Neuronal stem cell (in vitro differentiated cells): Measurements from ENCODE around the gene NHEJ1.
A peak's percentile ranks its signal among the peaks of the same experiment; 100 is the strongest.

Source experiments
- DNase-seq: peaks from one replicate; pipeline ENCODE4 v3.0.0-alpha.2; 2013; ENCODE audit warnings: low spot score
- H2AFZ ChIP-seq: one replicate; pipeline ENCODE4 v1.6.1; 2013; ENCODE audit warnings: mild to moderate bottlenecking, low read length, inconsistent platforms
- H2AK5ac ChIP-seq: 2 replicates; pipeline ENCODE4 v1.6.1; 2013; ENCODE audit warnings: low read depth, mild to moderate bottlenecking, inconsistent platforms, low read length, moderate library complexity, mixed read lengths
- H2BK120ac ChIP-seq: 2 replicates; pipeline ENCODE4 v1.6.1; 2013; ENCODE audit warnings: low read depth, mild to moderate bottlenecking, inconsistent platforms, low read length, moderate library complexity, mixed read lengths
- H2BK12ac ChIP-seq: one replicate; pipeline ENCODE4 v1.6.1; 2013; ENCODE audit warnings: low read length, inconsistent platforms
- H2BK15ac ChIP-seq: 2 replicates; pipeline ENCODE4 v1.6.1; 2013; ENCODE audit warnings: mild to moderate bottlenecking, low read length, inconsistent platforms, mixed read lengths
- H2BK5ac ChIP-seq: one replicate; pipeline ENCODE4 v1.6.1; 2013; ENCODE audit warnings: inconsistent platforms, mild to moderate bottlenecking, low read length, moderate library complexity
- H3K14ac ChIP-seq: one replicate; pipeline ENCODE4 v1.6.1; 2013; ENCODE audit warnings: low read length, inconsistent platforms
- H3K18ac ChIP-seq: 2 replicates; pipeline ENCODE4 v1.6.1; 2013; ENCODE audit warnings: low read length, inconsistent platforms
- H3K23ac ChIP-seq: 2 replicates; pipeline ENCODE4 v1.6.1; 2013; ENCODE audit warnings: low read depth, mild to moderate bottlenecking, mixed read lengths, low read length, inconsistent platforms; ENCODE audit not compliant: poor library complexity
- H3K27ac ChIP-seq: replicated peaks from 3 replicates; pipeline ENCODE4 v1.5.1; 2013; ENCODE audit warnings: low read length, inconsistent platforms
- H3K27me3 ChIP-seq, 3 experiments: 2 replicates each; pipeline ENCODE4 v1.6.1; 2013; ENCODE audit warnings: low read length in 3 of 3, mild to moderate bottlenecking in 2 of 3, inconsistent platforms in 1 of 3, low read depth in 1 of 3, mixed read lengths in 1 of 3, moderate library complexity in 1 of 3; ENCODE audit not compliant: control insufficient read depth in 3 of 3, insufficient read depth in 3 of 3
- H3K36me3 ChIP-seq, 2 donors: replicated peaks in 1 of 2; 2 replicates each; pipeline ENCODE4 v1.6.1; 2013; ENCODE audit warnings: low read length in 2 of 2; ENCODE audit not compliant: control insufficient read depth in 2 of 2, insufficient read depth in 2 of 2
- H3K4ac ChIP-seq: 2 replicates; pipeline ENCODE4 v1.6.1; 2013; ENCODE audit warnings: inconsistent platforms, mild to moderate bottlenecking, low read length, moderate library complexity
- H3K4me1 ChIP-seq, 2 donors: 1 replicate in 1 of 2; 2 replicates in 1 of 2; pipeline ENCODE4 v1.6.1; 2013; ENCODE audit warnings: low read length in 2 of 2, low read depth in 1 of 2; ENCODE audit not compliant: control insufficient read depth in 2 of 2, insufficient read depth in 1 of 2
- H3K4me2 ChIP-seq: one replicate; pipeline ENCODE4 v1.6.1; 2013; ENCODE audit warnings: mild to moderate bottlenecking, low read length, inconsistent platforms; ENCODE audit not compliant: insufficient read depth, poor library complexity, severe bottlenecking
- H3K4me3 ChIP-seq, 2 donors: 2 replicates each; pipeline ENCODE4 v1.5.1; 2013; ENCODE audit warnings: low read length in 2 of 2, mild to moderate bottlenecking in 2 of 2, inconsistent platforms in 1 of 2, moderate library complexity in 1 of 2
- H3K79me1 ChIP-seq: one replicate; pipeline ENCODE4 v1.6.1; 2013; ENCODE audit warnings: low read depth, mild to moderate bottlenecking, inconsistent platforms, low read length, moderate library complexity
- H3K9ac ChIP-seq: one replicate; pipeline ENCODE4 v1.6.1; 2013; ENCODE audit warnings: mild to moderate bottlenecking, low read depth, low read length, inconsistent platforms; ENCODE audit not compliant: poor library complexity
- H3K9me3 ChIP-seq, 2 donors: replicated peaks in 1 of 2; 2 replicates each; pipeline versions ENCODE3 to v1.6.1; 2013; ENCODE audit warnings: low read length in 2 of 2, mild to moderate bottlenecking in 2 of 2, inconsistent platforms in 1 of 2, low read depth in 1 of 2, mixed read lengths in 1 of 2, moderate library complexity in 1 of 2; ENCODE audit not compliant: control insufficient read depth in 2 of 2, insufficient read depth in 1 of 2
- H4K8ac ChIP-seq: one replicate; pipeline ENCODE4 v1.6.1; 2013; ENCODE audit warnings: low read depth, mild to moderate bottlenecking, inconsistent platforms, low read length, moderate library complexity
- H4K91ac ChIP-seq: one replicate; pipeline ENCODE4 v1.6.1; 2013; ENCODE audit warnings: low read length, low read depth, mild to moderate bottlenecking, inconsistent platforms; ENCODE audit not compliant: poor library complexity
- WGBS, 2 donors: extraction: QIAGEN DNeasy Blood & Tissue Kit; methylation state at CpG; one replicate each; pipeline ENCODE4 v1.1.7; 2013; ENCODE audit warnings: missing lambda C conversion rate in 2 of 2, mixed read lengths in 1 of 2; ENCODE audit not compliant: insufficient read length in 2 of 2, insufficient replicate concordance in 1 of 2; ENCODE audit errors: extremely low coverage in 2 of 2; 5-methylcytosine and 5-hydroxymethylcytosine counted together

The NHEJ1 gene

DNA sequence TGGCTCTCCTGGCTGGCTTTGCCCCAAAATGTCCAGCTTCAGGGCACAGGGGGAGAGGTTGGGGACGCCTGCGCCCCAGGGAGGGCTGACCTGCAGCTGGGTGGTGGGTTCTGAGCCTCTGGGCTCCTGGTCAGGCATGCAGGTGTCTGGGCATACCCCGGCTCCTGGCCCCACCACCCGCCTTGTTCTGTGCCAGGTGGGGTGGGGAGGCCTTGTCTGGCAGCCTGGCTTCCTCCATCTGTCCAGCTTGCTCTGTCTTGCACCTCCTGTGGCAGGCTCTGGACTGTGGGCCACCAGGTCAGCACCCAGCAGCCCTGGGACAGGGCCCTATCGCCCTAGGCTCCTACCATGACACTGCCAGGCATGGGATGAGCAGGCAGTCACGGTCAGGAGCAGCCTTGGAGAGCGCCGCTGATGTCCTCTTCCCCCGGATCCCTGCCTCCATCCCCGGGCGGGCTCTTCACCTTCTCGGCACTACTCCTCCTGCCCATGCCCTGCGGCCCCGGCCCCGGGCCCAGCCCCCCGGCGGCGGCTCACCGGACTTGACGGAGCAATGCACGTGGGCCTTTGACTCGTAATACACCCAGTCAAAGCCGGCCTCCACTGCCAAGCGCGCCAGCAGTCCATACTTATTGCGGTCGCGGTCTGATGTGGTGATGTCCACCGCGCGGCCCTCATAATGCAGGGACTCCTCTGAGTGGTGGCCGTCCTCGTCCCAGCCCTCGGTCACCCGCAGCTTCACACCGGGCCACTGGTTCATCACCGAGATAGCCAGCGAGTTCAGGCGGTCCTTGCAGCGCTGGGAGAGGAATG is 103.5 kb downstream of the NHEJ1 start:
- H3K4me3 ChIP-seq = peak overlapping the region in 1 of 2 donors; percentile 66
- H2BK120ac ChIP-seq = no peak overlapping the region
- DNase-seq = no peak
- H2BK12ac ChIP-seq = no peak overlapping the region
- peak overlapping the region; percentile 90 for H3K23ac ChIP-seq
- peak overlapping the region; percentile 2 for H3K9ac ChIP-seq
- H2BK15ac ChIP-seq = no peak overlapping the region
- WGBS, 2 donors = no CpG with 5 or more reads among the region's 40 CpGs
- H3K4ac ChIP-seq = no peak overlapping the region
- no peak overlapping the region for H2AK5ac ChIP-seq
- H3K27me3 ChIP-seq = peaks cover 44 to 97% (median 77%) of the 10 kb centered on the region in 3 experiments
- no peak overlapping the region for H3K27ac ChIP-seq
- H2BK5ac ChIP-seq = no peak overlapping the region
- H3K36me3 ChIP-seq = no peaks in the 10 kb centered on the region
- peak overlapping the region; percentile 86 for H2AFZ ChIP-seq
- peaks cover 2 to 12% of the 10 kb centered on the region in 2 donors for H3K4me1 ChIP-seq
- no peak overlapping the region for H3K4me2 ChIP-seq
- H3K9me3 ChIP-seq = peaks cover 0 to 4% of the 10 kb centered on the region in 2 donors
- peak overlapping the region; percentile 84 for H3K14ac ChIP-seq
- no peak overlapping the region for H3K18ac ChIP-seq
- no peaks in the 10 kb centered on the region for H3K79me1 ChIP-seq
- H4K8ac ChIP-seq = no peak overlapping the region
- H4K91ac ChIP-seq = no peak overlapping the region

DNA sequence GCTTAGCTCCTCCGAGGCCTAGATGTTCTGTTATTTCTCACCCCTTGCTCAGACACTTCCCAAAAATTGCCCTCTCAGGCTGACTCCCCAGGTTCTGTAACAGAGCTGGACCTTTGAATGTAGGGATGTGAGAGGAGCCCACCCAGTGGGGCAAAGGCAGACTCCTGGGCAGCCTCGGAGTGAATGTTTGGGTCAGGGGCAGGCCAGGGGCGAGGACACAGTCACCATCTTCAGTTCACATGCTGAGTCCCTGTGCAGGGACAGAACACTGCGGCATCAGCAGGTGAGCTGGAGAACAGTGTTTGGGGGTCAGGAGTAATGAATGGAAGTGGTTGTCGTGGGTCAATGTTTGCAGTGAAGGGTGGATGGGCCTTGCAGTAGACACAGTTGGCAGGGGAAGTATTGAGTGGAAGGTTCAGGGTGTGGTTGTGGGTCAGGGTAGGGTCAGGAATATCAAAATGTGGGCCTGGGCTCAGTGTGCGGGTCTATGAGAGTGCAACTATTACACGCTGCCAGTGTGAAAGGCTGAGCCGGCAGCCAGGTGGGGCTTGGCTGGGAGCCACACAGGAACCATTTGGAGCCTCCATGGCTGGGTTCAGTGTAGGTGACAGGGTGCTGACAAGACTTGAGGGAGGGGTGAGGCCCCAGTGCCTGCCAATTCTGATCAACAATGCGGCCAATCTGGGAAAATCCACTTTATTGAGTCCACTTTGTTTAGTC is 104.3 kb downstream of the NHEJ1 start:
- Histone ChIP-seq H2BK5ac (no peak overlapping the region), H3K79me1 (no peaks in the 10 kb centered on the region), H3K9me3 (peaks cover 0 to 4% of the 10 kb centered on the region in 2 donors), H3K36me3 (no peaks in the 10 kb centered on the region), H3K4ac (no peak overlapping the region), H2BK120ac (peak overlapping the region; percentile 82), H3K4me1 (peaks cover 2 to 12% of the 10 kb centered on the region in 2 donors), H3K4me3 (no peak overlapping the region), H3K27me3 (peaks cover 40 to 95% (median 73%) of the 10 kb centered on the region in 3 experiments), H3K4me2 (no peak overlapping the region), H2AK5ac (no peak overlapping the region), H3K9ac (no peak overlapping the region), H3K27ac (no peak overlapping the region), H2AFZ (no peak overlapping the region), H3K14ac (no peak overlapping the region), H2BK12ac (no peak overlapping the region), H4K8ac (no peak overlapping the region), H3K18ac (no peak overlapping the region), H2BK15ac (no peak overlapping the region), H4K91ac (no peak overlapping the region), H3K23ac (peak overlapping the region; percentile 2)
- no peak for DNase-seq
- WGBS, 2 donors = no CpG with 5 or more reads among the region's 9 CpGs

DNA sequence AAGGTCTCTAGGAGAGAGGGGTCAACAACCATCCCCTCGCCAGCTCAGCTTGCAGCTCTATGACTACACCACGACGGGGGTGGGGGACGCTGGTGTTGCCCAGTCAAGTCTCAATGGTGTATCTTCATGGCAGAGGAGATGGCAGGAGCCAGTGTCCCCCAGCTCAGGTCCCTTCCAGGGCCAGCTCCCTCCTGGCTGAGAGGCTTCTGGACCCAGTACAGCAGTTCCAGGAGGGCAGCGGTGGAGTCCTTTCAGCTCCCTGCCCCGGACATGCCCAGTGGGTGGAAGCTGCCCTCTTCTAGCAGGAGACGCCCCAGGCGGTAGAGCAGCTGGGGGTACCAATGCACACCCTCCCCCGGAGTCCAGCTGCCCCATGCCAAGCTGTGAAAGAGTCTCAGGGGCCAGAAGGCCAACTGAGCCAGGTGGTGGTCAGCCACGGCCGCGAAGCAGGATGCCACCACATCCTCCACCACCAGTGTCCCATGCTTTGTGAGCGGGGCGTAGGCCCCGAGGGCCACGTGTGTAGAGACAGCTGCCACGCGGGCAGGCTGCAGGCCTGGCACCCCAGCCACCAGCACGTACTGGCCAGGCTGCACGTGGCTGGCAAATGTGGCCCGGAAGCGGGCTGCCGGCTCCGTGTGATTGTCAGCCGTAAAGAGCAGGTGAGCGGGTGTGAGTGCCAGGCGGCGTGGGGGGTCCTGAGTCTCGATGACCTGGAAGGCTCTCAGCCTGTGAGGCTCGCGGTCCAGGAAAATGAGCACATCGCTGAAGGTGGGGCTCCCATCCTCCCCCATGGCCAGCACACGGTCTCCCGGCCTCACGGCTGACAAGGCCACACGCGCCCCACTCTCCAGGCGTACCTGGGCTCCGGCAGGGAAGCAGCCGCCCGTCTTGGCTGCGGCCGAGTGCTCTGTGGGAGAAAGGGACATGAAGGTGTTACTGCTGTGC is 105.4 kb downstream of the NHEJ1 start:
- H3K23ac ChIP-seq = peak overlapping the region; percentile 35
- peaks cover 33 to 96% (median 62%) of the 10 kb centered on the region in 3 experiments for H3K27me3 ChIP-seq
- no peak for DNase-seq
- no peak overlapping the region for H2AFZ ChIP-seq
- H2BK120ac ChIP-seq = no peak overlapping the region
- H3K9ac ChIP-seq = no peak overlapping the region
- H3K79me1 ChIP-seq = no peaks in the 10 kb centered on the region
- H3K36me3 ChIP-seq = no peaks in the 10 kb centered on the region
- no peak overlapping the region for H3K4me2 ChIP-seq
- H2AK5ac ChIP-seq = peak overlapping the region; percentile 14
- no peak overlapping the region for H3K4me3 ChIP-seq
- H3K18ac ChIP-seq = no peak overlapping the region
- H3K9me3 ChIP-seq = peaks cover 0 to 4% of the 10 kb centered on the region in 2 donors
- peak overlapping the region; percentile 50 for H3K14ac ChIP-seq
- no peak overlapping the region for H2BK12ac ChIP-seq
- no CpG with 5 or more reads among the region's 43 CpGs for WGBS, 2 donors
- no peak overlapping the region for H2BK15ac ChIP-seq
- no peak overlapping the region for H3K4ac ChIP-seq
- H4K8ac ChIP-seq = no peak overlapping the region
- H4K91ac ChIP-seq = no peak overlapping the region
- peaks cover 2 to 10% of the 10 kb centered on the region in 2 donors for H3K4me1 ChIP-seq
- no peak overlapping the region for H2BK5ac ChIP-seq
- H3K27ac ChIP-seq = no peak overlapping the region
